ENCODE data around the gene CACHD1.

- TF ChIP-seq CTCF (IDR thresholded peaks at IDR 0.05) (no peak), POLR2A (IDR thresholded peaks at IDR 0.05) (no peak)
These were observed 16.2 kb upstream of the CACHD1 start for GRCh38 chr1:64453688-64454087.
